Measurements from ENCODE around the gene MGLL.

Gene MGLL

GRCh38 chr3:127736801-127737539 is 85.3 kb downstream of the MGLL start:
- no peak for DNase-seq

GRCh38 chr3:127735767-127736693 is 86.3 kb downstream of the MGLL start:
- DNase-seq, result peak in 1 of 2 experiments; percentile 74

- no peak for DNase-seq
Observed at GRCh38 chr3:127734754-127735473, 87.4 kb downstream of the MGLL start.

GRCh38 chr3:127734181-127734720 is 88.1 kb downstream of the MGLL start:
- DNase-seq, result no peak

- no peak for DNase-seq
Observed at GRCh38 chr3:127733781-127734180, 88.5 kb downstream of the MGLL start.

GRCh38 chr3:127732879-127733350 is 89.4 kb downstream of the MGLL start:
- no peak for DNase-seq

GRCh38 chr3:127732303-127732702 is 90.0 kb downstream of the MGLL start:
- DNase-seq, result no peak

GRCh38 chr3:127731546-127732289 is 90.6 kb downstream of the MGLL start:
- DNase-seq, result no peak

- DNase-seq, result no peak
Observed at GRCh38 chr3:127730666-127731295, 91.5 kb downstream of the MGLL start.

- DNase-seq, result no peak
Observed at GRCh38 chr3:127730171-127730570, 92.1 kb downstream of the MGLL start.

GRCh38 chr3:127729556-127730056 is 92.7 kb downstream of the MGLL start:
- DNase-seq, result no peak

GRCh38 chr3:127728417-127729015 is 93.8 kb downstream of the MGLL start:
- DNase-seq, result no peak

- DNase-seq, result no peak
Observed at GRCh38 chr3:127726894-127727293, 95.4 kb downstream of the MGLL start.

GRCh38 chr3:127723011-127723567 is 99.2 kb downstream of the MGLL start:
- DNase-seq, result no peak

- DNase-seq, result no peak
Observed at GRCh38 chr3:127722091-127722784, 100.1 kb downstream of the MGLL start.

- DNase-seq, result no peak
Observed at GRCh38 chr3:127720985-127721935, 101.1 kb downstream of the MGLL start.

GRCh38 chr3:127720161-127720823 is 102.0 kb downstream of the MGLL start:
- no peak for DNase-seq

GRCh38 chr3:127719369-127719768 is 102.9 kb downstream of the MGLL start:
- no peak for DNase-seq
